Measurements from ENCODE around the gene SZT2.
A peak's percentile ranks its signal among the peaks of the same experiment; 100 is the strongest.
"Not testable (repeated sequence)": the region's sequence is repeated elsewhere in the genome, so short reads cannot be mapped to it uniquely, and the experiment has no call there.

Gene SZT2

DNA sequence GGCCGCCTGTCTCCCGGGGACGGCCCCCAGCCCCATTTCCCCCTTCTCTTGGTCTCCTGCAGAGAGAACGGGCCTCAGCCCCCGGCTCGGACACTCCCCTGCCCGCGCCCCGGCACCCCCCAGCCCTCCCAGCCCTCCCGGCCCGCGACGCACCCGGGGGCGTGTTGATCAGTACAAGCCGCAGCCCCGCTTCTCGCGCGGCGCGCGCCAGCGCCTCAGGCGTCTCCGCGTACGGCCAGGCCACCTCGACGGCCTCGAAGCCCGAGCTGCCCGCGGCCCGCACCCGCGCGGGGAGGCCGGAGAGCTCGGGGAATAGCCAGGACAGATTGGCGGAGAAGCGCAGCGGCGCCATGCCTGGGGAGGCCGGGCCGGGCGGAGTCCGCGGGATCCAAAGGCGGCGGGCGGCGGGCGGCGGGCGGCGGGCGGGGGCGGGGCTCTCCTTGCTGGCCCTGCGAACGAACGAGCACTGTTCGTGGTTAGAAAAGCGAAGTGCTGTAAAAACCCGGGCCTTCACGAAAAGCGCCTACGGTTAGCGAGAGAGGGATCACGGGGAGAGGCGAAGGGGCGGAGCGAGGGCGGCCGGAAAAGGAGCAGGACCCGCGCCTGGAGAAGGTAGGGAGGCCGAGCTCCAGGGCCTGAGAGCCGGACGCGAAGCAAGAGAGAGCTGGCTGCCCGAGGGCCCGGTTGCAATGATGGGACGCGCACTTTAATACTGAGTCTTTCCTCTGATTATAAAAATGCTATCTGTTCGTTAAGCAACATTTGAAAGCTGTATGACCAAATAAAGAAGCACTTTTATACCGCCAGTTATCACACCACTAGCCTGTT is 64.0 kb downstream of the SZT2 start, which contains the start of gene HYI:
TSS of gene HYI (minus strand) at position 490 of the 828 bp plus-strand sequence. CDS start at position 352, 138 bp downstream.
- Histone ChIP-seq H3K9ac (ENCODE audit: low read length) (peak within 1 kb of the TSS; percentile 19; the same call in 1 of the 2 replicates), H3K4me3 (ENCODE audit: insufficient read depth, low read length, poor library complexity, severe bottlenecking) (peak within 1 kb of the TSS; percentile 41), H3K9me3 (ENCODE audit: insufficient read depth, low read length) (no peaks in the 10 kb centered on the region), H3K27ac (ENCODE audit: low read depth, low read length) (no peak within 1 kb of the TSS), H3K36me3 (ENCODE audit: low read length) (no peaks in the 10 kb centered on the region), H3K4me2 (ENCODE audit: low read depth, low read length, poor library complexity, severe bottlenecking) (peak within 1 kb of the TSS; percentile 45), H3K9me2 (replicated peaks; ENCODE audit: insufficient read depth, low read length) (no peaks in the 10 kb centered on the region), H3K27me3 (ENCODE audit: low read length) (no peaks in the 10 kb centered on the region), H2AFZ (ENCODE audit: low read depth, low read length, severe bottlenecking) (peak within 1 kb of the TSS; percentile 37), H3F3A (ENCODE audit: insufficient read depth) (no peaks in the 10 kb centered on the region), H3K79me2 (ENCODE audit: insufficient read depth, low read length) (no peaks in the 10 kb centered on the region), H4K20me1 (ENCODE audit: low read depth, low read length) (no peaks in the 10 kb centered on the region)
- TF ChIP-seq, protein P1, sequence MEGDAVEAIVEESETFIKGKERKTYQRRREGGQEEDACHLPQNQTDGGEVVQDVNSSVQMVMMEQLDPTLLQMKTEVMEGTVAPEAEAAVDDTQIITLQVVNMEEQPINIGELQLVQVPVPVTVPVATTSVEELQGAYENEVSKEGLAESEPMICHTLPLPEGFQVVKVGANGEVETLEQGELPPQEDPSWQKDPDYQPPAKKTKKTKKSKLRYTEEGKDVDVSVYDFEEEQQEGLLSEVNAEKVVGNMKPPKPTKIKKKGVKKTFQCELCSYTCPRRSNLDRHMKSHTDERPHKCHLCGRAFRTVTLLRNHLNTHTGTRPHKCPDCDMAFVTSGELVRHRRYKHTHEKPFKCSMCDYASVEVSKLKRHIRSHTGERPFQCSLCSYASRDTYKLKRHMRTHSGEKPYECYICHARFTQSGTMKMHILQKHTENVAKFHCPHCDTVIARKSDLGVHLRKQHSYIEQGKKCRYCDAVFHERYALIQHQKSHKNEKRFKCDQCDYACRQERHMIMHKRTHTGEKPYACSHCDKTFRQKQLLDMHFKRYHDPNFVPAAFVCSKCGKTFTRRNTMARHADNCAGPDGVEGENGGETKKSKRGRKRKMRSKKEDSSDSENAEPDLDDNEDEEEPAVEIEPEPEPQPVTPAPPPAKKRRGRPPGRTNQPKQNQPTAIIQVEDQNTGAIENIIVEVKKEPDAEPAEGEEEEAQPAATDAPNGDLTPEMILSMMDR (IDR thresholded peaks at IDR 0.05; ENCODE audit: insufficient read depth, low read length, poor library complexity, severe bottlenecking), result no peak
- no peak for TF ChIP-seq EZH2phosphoT487 (conservative IDR thresholded peaks at IDR 0.05; ENCODE audit: low read length)

DNA sequence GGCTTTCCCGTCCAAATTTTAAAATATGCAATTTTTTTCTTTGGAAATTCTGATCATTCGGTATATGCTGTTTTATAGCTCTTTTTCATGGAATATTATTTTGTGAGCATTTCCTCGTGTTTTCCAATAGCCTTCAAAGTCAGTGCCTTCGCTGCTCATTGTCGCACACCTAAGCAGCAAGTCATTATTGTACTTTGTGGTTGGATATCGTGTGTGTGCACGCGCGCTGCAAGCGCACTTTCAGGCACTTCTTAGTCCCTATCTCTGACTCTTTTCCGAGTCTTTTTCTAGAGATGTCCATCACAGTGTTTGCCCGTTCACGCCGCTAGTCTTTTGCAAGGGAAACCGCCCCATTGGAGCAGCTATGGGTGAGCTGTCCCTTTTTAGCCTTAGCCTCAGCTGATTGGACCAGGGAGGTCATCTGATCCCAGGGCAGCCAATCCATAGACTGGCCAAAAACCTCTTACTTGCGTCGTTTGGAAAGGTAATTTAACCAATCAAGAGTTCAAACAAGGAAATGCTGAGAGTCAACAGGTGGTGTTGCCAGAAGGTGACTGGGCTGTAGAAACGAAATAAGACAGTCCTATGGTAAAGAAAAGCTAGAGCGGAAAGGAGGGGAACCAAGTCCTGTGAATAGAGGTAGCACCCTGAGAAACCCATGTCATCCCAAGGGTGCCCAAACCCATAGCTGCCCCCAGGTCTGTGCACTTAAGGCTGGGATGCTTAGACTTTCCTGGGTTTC is 64.7 kb downstream of the SZT2 start:
- peak overlapping the region; percentile 45 for H3K4me2 ChIP-seq (ENCODE audit: low read depth, low read length, poor library complexity, severe bottlenecking)
- H2AFZ ChIP-seq (ENCODE audit: low read depth, low read length, severe bottlenecking), result no peak overlapping the region
- H3K36me3 ChIP-seq (ENCODE audit: low read length), result no peaks in the 10 kb centered on the region
- H3K9me2 ChIP-seq (replicated peaks; ENCODE audit: insufficient read depth, low read length), result no peaks in the 10 kb centered on the region
- no peak overlapping the region for H3K4me3 ChIP-seq (ENCODE audit: insufficient read depth, low read length, poor library complexity, severe bottlenecking)
- TF ChIP-seq EZH2phosphoT487 (conservative IDR thresholded peaks at IDR 0.05; ENCODE audit: low read length), result no peak
- TF ChIP-seq, protein P1 (IDR thresholded peaks at IDR 0.05; ENCODE audit: insufficient read depth, low read length, poor library complexity, severe bottlenecking), result no peak
- 0 out of 2 replicates have a peak overlapping the region, but pooled peaks have one; percentile 19 for H3K9ac ChIP-seq (ENCODE audit: low read length)
- H3K79me2 ChIP-seq (ENCODE audit: insufficient read depth, low read length), result no peaks in the 10 kb centered on the region
- no peaks in the 10 kb centered on the region for H3K9me3 ChIP-seq (ENCODE audit: insufficient read depth, low read length)
- no peak overlapping the region for H3K27ac ChIP-seq (ENCODE audit: low read depth, low read length)
- no peaks in the 10 kb centered on the region for H3F3A ChIP-seq (ENCODE audit: insufficient read depth)
- H4K20me1 ChIP-seq (ENCODE audit: low read depth, low read length), result no peaks in the 10 kb centered on the region
- no peaks in the 10 kb centered on the region for H3K27me3 ChIP-seq (ENCODE audit: low read length)

- Histone ChIP-seq H3K27ac (ENCODE audit: low read depth, low read length) (no peak overlapping the region), H3K4me3 (ENCODE audit: insufficient read depth, low read length, poor library complexity, severe bottlenecking) (no peak overlapping the region), H3K4me2 (ENCODE audit: low read depth, low read length, poor library complexity, severe bottlenecking) (no peak overlapping the region), H3K9ac (ENCODE audit: low read length) (no peak overlapping the region), H3K79me2 (ENCODE audit: insufficient read depth, low read length) (no peaks in the 10 kb centered on the region), H4K20me1 (ENCODE audit: low read depth, low read length) (no peaks in the 10 kb centered on the region), H3K9me3 (ENCODE audit: insufficient read depth, low read length) (no peaks in the 10 kb centered on the region), H3K36me3 (ENCODE audit: low read length) (no peaks in the 10 kb centered on the region), H3F3A (ENCODE audit: insufficient read depth) (no peaks in the 10 kb centered on the region), H2AFZ (ENCODE audit: low read depth, low read length, severe bottlenecking) (no peak overlapping the region), H3K27me3 (ENCODE audit: low read length) (no peaks in the 10 kb centered on the region), H3K9me2 (replicated peaks; ENCODE audit: insufficient read depth, low read length) (no peaks in the 10 kb centered on the region)
- TF ChIP-seq, protein P1 (IDR thresholded peaks at IDR 0.05; ENCODE audit: insufficient read depth, low read length, poor library complexity, severe bottlenecking), result no peak
- TF ChIP-seq EZH2phosphoT487 (conservative IDR thresholded peaks at IDR 0.05; ENCODE audit: low read length), result no peak
Observed at GRCh38 chr1:43455213-43455889, 65.7 kb downstream of the SZT2 start.

GRCh38 chr1:43458379-43458778 is 68.7 kb downstream of the SZT2 start:
- not testable (repeated sequence) for H3K9ac ChIP-seq (ENCODE audit: low read length); H3K79me2 ChIP-seq (ENCODE audit: insufficient read depth, low read length); H3K9me2 ChIP-seq (replicated peaks; ENCODE audit: insufficient read depth, low read length); H3K4me3 ChIP-seq (ENCODE audit: insufficient read depth, low read length, poor library complexity, severe bottlenecking); H3F3A ChIP-seq (ENCODE audit: insufficient read depth); H3K4me2 ChIP-seq (ENCODE audit: low read depth, low read length, poor library complexity, severe bottlenecking); H3K36me3 ChIP-seq (ENCODE audit: low read length); H3K9me3 ChIP-seq (ENCODE audit: insufficient read depth, low read length); H3K27me3 ChIP-seq (ENCODE audit: low read length); H2AFZ ChIP-seq (ENCODE audit: low read depth, low read length, severe bottlenecking); H3K27ac ChIP-seq (ENCODE audit: low read depth, low read length); H4K20me1 ChIP-seq (ENCODE audit: low read depth, low read length)

All from SU-DHL-6 (cell line).